Measurements from ENCODE around the gene SORBS2.

SORBS2 gene

GRCh38 chr4:185681604-185682003, 130.4 kb downstream of the SORBS2 start:
- no peaks in the 10 kb centered on the region for H3K27me3 ChIP-seq (ENCODE audit: insufficient read depth, low read depth)
- TF ChIP-seq, protein P1, sequence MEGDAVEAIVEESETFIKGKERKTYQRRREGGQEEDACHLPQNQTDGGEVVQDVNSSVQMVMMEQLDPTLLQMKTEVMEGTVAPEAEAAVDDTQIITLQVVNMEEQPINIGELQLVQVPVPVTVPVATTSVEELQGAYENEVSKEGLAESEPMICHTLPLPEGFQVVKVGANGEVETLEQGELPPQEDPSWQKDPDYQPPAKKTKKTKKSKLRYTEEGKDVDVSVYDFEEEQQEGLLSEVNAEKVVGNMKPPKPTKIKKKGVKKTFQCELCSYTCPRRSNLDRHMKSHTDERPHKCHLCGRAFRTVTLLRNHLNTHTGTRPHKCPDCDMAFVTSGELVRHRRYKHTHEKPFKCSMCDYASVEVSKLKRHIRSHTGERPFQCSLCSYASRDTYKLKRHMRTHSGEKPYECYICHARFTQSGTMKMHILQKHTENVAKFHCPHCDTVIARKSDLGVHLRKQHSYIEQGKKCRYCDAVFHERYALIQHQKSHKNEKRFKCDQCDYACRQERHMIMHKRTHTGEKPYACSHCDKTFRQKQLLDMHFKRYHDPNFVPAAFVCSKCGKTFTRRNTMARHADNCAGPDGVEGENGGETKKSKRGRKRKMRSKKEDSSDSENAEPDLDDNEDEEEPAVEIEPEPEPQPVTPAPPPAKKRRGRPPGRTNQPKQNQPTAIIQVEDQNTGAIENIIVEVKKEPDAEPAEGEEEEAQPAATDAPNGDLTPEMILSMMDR (conservative IDR thresholded peaks at IDR 0.05; ENCODE audit: low read depth, low read length): no peak
- no peak overlapping the region for H3K27ac ChIP-seq
- no peak overlapping the region for H3K9ac ChIP-seq
- no peak overlapping the region for H3K4me2 ChIP-seq
- no peak overlapping the region for H3K4me3 ChIP-seq (IDR thresholded peaks at IDR 0.05; ENCODE audit: insufficient read depth, low read depth, low read length)
- H4K20me1 ChIP-seq (ENCODE audit: insufficient read depth): no peaks in the 10 kb centered on the region
- H3K79me2 ChIP-seq (ENCODE audit: insufficient read depth, low read depth): no peaks in the 10 kb centered on the region
- H3K4me1 ChIP-seq (ENCODE audit: low read depth, poor library complexity, severe bottlenecking): no peaks in the 10 kb centered on the region
- H2AFZ ChIP-seq (ENCODE audit: low read depth): no peak overlapping the region
- H3K36me3 ChIP-seq (ENCODE audit: insufficient read depth): no peaks in the 10 kb centered on the region

- Histone ChIP-seq H3K9ac (no peak overlapping the region), H4K20me1 (ENCODE audit: insufficient read depth) (no peaks in the 10 kb centered on the region), H3K27ac (no peak overlapping the region), H3K4me1 (ENCODE audit: low read depth, poor library complexity, severe bottlenecking) (no peaks in the 10 kb centered on the region), H3K4me3 (IDR thresholded peaks at IDR 0.05; ENCODE audit: insufficient read depth, low read depth, low read length) (no peak overlapping the region), H2AFZ (ENCODE audit: low read depth) (no peak overlapping the region), H3K27me3 (ENCODE audit: insufficient read depth, low read depth) (no peaks in the 10 kb centered on the region), H3K4me2 (no peak overlapping the region), H3K79me2 (ENCODE audit: insufficient read depth, low read depth) (no peaks in the 10 kb centered on the region), H3K36me3 (ENCODE audit: insufficient read depth) (no peaks in the 10 kb centered on the region)
- TF ChIP-seq, protein P1 (conservative IDR thresholded peaks at IDR 0.05; ENCODE audit: low read depth, low read length): no peak
Measured at GRCh38 chr4:185680617-185681016, 131.4 kb downstream of the SORBS2 start.

GRCh38 chr4:185679523-185679922, 132.5 kb downstream of the SORBS2 start:
- no peak overlapping the region for H3K27ac ChIP-seq
- no peaks in the 10 kb centered on the region for H3K4me1 ChIP-seq (ENCODE audit: low read depth, poor library complexity, severe bottlenecking)
- H2AFZ ChIP-seq (ENCODE audit: low read depth): no peak overlapping the region
- no peaks in the 10 kb centered on the region for H3K36me3 ChIP-seq (ENCODE audit: insufficient read depth)
- no peak overlapping the region for H3K4me2 ChIP-seq
- no peak overlapping the region for H3K4me3 ChIP-seq (IDR thresholded peaks at IDR 0.05; ENCODE audit: insufficient read depth, low read depth, low read length)
- H3K79me2 ChIP-seq (ENCODE audit: insufficient read depth, low read depth): no peaks in the 10 kb centered on the region
- no peak overlapping the region for H3K9ac ChIP-seq
- H3K27me3 ChIP-seq (ENCODE audit: insufficient read depth, low read depth): no peaks in the 10 kb centered on the region
- TF ChIP-seq, protein P1 (conservative IDR thresholded peaks at IDR 0.05; ENCODE audit: low read depth, low read length): no peak
- no peaks in the 10 kb centered on the region for H4K20me1 ChIP-seq (ENCODE audit: insufficient read depth)

- TF ChIP-seq, protein P1 (conservative IDR thresholded peaks at IDR 0.05; ENCODE audit: low read depth, low read length): no peak
- no peak overlapping the region for H3K4me2 ChIP-seq
- H2AFZ ChIP-seq (ENCODE audit: low read depth): no peak overlapping the region
- no peak overlapping the region for H3K27ac ChIP-seq
- H3K79me2 ChIP-seq (ENCODE audit: insufficient read depth, low read depth): no peaks in the 10 kb centered on the region
- H3K27me3 ChIP-seq (ENCODE audit: insufficient read depth, low read depth): no peaks in the 10 kb centered on the region
- H3K36me3 ChIP-seq (ENCODE audit: insufficient read depth): no peaks in the 10 kb centered on the region
- H4K20me1 ChIP-seq (ENCODE audit: insufficient read depth): no peaks in the 10 kb centered on the region
- H3K9ac ChIP-seq: no peak overlapping the region
- H3K4me3 ChIP-seq (IDR thresholded peaks at IDR 0.05; ENCODE audit: insufficient read depth, low read depth, low read length): no peak overlapping the region
- H3K4me1 ChIP-seq (ENCODE audit: low read depth, poor library complexity, severe bottlenecking): no peaks in the 10 kb centered on the region
Measured at GRCh38 chr4:185677637-185678314, 134.2 kb downstream of the SORBS2 start.

Measured in KMS-11 (cell line).